RCC 7860 (cell line): ENCODE data around the gene CAPN10.
"Not testable (repeated sequence)": the region's sequence is repeated elsewhere in the genome, so short reads cannot be mapped to it uniquely, and the experiment has no call there.

ENCODE experiments used
- DNase-seq: peaks from one replicate; pipeline ENCODE4 v3.0.0-alpha.2; 2015; ENCODE audit warnings: low spot score
- FAIRE-seq: peaks from 2 replicates; lab custom pipeline; 2012; peaks lifted over from hg19 to GRCh38; lab: Jason Lieb, UNC

CAPN10 gene

GRCh38 chr2:240601061-240601830 is 14.7 kb downstream of the CAPN10 start:
- DNase-seq (no peak), FAIRE-seq (no peak)

- no peak for DNase-seq
- FAIRE-seq, result no peak
Observed at GRCh38 chr2:240601831-240602160, 15.3 kb downstream of the CAPN10 start.

DNA sequence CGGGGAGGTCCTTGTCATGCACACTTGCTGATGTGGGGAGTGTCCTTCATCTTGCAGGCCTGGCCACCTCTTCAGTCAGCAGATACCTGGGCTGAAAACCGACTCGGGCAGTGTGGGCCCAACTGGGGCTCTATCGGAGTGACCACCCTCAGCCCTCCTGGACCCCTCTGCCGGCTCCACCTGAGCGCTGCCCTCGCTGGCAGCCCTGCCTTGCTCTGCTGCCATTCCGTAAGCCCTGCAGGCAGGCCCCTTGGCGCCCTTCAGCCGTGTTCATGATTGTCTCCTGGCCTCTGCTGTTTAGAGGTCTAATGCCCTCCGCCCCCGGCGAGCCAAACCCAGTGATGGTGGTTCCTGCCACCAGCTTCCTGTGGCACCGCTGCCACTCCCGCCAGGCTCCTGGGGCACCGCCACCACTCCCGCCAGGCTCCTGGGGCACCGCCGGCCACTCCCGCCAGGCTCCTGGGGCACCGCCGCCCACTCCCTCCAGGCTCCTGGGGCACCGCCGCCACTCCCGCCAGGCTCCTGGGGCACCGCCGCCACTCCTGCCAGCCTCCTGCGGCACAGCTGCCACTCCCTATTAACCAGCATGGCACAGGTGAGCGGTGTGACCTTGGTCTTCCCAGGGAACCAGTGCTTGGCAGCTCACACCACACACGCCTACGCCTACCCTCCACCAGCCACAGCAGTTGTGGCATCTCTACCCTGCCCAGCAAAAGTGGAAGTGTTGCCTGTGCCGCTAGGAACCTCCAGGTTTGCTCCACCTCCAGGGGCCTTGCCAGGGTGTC is 15.9 kb downstream of the CAPN10 start:
- DNase-seq (no peak), FAIRE-seq (no peak)

GRCh38 chr2:240603081-240603835 is 16.7 kb downstream of the CAPN10 start:
- FAIRE-seq (no peak), DNase-seq (no peak)

DNA sequence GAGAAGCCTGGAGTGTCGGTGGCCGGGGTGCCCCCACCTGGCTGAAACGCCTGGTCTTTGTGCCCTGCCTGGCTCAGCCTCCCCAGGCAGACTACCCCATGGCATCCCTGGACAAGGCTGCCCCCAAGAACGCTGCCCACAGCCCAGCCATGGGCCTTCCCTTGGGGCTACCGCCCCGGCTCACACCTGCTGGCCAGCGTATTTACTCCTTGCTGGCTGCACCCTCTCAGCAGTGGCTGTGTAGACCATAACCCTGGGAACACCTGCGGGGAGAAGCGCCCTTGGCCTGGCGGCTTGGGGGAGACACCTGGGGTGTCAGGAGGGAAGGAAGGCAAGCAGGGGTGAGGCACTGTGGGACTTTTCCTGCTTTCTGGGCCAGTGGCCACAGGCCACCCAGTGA is 17.3 kb downstream of the CAPN10 start:
- FAIRE-seq (no peak), DNase-seq (no peak)

DNA sequence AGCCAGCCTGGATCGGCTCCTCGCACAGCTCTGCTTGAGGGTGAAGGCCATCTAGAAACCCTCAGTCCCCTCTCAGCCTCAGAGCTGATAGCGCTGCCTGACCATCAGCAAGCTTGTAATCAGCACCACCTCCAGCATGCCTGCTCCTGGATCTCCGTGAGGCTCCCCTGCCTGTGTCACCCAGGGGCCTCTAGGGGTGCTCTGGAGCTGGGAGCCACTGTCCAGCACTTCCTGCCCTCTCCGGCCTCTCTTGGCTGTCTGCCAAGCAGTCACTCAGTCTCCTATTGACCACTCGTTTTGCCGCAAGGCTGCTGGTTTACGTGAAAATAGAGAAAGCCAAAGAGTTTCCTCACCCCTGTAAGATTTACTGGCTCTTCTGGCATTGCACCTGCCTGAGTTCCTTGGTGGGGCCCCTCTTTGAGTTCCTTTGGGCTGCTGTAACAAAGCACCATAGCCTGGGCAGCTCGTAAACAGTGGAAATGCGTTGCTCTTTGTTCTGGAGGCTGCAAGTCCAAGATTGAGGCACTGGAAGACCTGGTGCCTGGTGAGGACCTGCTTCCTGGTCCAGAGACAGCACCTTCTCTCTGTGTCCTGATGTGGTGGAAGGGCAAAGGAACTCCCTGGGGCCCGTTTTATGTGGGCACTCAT is 17.9 kb downstream of the CAPN10 start:
- DNase-seq (peak; percentile 82), FAIRE-seq (peak; percentile 57)

GRCh38 chr2:240604939-240605716 is 18.6 kb downstream of the CAPN10 start:
- FAIRE-seq (no peak), DNase-seq (no peak)

GRCh38 chr2:240605867-240606743 is 19.6 kb downstream of the CAPN10 start:
- FAIRE-seq (no peak), DNase-seq (no peak)

DNA sequence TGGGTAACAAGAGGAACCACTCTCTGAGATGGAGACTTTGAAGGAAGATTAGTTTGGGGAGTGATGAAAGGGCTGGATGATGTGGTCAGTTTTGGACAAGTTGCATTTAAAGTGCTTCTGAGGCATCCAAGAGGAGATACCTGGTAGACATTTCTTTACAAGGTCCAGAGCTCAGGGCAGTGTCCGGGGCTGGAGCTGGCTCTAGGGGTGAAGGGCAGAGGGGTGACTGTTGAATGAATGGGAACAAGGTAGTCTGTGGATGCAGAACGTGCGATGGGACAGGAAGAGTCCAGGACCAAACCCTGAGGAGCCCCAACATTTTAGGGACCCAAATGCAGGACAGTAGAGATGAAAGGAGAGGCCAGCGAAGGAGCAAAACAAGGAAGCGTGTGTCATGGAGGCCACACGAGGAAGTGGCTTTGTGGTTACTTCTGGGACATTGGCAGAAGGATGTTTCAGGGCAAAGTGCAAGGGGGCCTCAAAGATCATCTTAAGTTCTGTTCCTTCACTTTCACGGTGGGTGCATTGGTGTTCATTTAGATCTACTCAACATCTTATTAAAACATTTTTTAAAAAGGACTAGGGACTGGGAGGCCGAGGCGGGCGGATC is 25.2 kb downstream of the CAPN10 start:
- no peak for DNase-seq
- no peak for FAIRE-seq

DNA sequence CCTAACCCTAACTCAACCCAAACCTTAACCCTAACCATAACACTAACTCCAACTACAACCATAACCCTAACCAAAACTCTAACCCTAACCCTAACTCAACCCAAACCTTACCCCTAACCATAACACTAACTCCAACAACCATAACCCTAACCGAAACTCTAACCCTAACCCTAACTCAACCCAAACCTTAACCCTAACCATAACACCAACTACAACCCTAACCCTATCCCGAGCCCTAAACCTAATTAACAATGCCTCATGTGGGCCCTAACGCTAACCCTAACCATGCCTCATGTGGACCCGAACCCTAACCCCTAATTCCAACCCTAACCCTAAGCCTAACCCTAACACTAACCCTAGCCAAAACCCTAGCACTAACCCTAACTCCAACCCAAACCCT is 27.2 kb downstream of the CAPN10 start:
- DNase-seq (no peak), FAIRE-seq (no peak)

GRCh38 chr2:240614391-240614790 is 27.9 kb downstream of the CAPN10 start:
- DNase-seq, result no peak
- FAIRE-seq, result no peak

GRCh38 chr2:240615396-240615795 is 28.9 kb downstream of the CAPN10 start:
- FAIRE-seq, result no peak
- DNase-seq, result no peak

- DNase-seq, result no peak
- FAIRE-seq, result no peak
Observed at GRCh38 chr2:240615820-240616547, 29.4 kb downstream of the CAPN10 start.

- FAIRE-seq, DNase-seq: not testable (repeated sequence)
Observed at GRCh38 chr2:240616860-240617666, 30.5 kb downstream of the CAPN10 start.

- DNase-seq, result no peak
- no peak for FAIRE-seq
Observed at GRCh38 chr2:240618776-240619175, 32.2 kb downstream of the CAPN10 start.

DNA sequence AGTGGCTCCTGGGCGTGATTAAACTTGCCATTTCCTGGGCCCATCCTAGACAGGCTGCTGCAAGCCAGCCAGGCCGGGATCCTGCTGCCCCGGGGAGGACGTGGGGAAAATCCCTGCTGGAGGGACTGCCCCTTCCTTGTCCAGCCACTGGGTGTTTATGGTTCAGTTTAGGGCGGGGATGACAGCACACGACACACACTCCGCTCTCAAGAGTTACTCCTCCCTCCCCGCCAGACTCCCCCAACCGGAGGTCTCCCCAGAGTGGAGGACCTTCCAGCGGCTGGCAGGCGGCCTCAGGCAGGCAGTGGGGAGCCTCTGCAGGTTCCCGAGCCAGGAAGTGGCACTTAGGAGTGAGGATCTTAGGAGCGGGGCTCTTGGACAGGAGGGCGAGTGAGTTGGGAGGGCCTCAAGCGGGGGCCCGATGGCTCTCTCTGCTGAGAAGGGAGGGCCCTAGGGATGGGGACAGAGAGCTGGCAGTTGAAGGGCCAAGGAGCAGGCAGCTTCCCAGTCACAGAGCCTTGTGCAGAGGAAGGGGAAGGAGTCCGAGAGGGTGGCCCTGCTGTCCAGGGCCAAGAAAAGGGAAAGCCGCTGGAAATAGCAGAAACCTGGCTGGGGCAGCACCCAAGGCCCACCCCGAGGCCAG is 33.1 kb downstream of the CAPN10 start:
- FAIRE-seq, result no peak
- peak; percentile 6 for DNase-seq

DNA sequence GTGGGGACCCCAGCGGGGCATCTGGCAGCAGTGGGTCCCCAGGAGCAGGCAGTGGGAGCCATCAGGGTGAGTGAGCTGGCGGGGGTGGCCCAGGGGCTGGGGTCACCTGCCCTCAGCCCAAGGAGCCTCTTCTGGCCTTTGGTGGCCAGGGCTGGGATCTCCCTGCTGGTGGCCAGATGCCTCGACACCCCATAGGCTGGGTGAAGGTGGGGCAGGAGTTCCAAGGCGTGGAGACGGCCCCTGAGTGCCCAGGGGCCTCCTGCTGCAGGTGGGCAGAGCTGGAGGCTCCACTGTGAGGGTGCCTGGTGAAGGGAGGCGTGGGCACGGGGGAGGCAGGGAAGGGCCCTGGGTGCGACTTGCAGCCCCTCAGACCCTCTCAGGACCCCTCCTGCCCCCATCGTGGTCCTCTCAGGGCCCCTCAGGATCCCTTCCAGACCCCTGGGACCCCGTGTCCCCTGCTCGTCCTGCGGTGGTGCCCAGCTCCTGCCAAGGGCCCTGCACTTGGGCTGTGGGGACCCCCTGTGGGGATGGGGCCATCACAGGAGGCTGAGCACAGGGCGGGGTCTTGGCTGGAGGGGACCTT is 33.7 kb downstream of the CAPN10 start:
- no peak for DNase-seq
- no peak for FAIRE-seq
